Myometrial cell (primary cell): ENCODE results near the gene KIF11. TPM values are rescaled to one million over a fixed set of nuclear protein-coding genes. Genes with fewer than 3 reads are reported as not detected.

Source experiments
- total RNA-seq: library from RNA; depleted of rRNA; stranded (reverse); fragments of >200 nt; gene quantifications from 2 replicates; pipeline ENCODE4 v1.2.3, GENCODE V29; 2015

The KIF11 gene
- total RNA-seq = 22.5 and 25.3 TPM in 2 replicates

DNA sequence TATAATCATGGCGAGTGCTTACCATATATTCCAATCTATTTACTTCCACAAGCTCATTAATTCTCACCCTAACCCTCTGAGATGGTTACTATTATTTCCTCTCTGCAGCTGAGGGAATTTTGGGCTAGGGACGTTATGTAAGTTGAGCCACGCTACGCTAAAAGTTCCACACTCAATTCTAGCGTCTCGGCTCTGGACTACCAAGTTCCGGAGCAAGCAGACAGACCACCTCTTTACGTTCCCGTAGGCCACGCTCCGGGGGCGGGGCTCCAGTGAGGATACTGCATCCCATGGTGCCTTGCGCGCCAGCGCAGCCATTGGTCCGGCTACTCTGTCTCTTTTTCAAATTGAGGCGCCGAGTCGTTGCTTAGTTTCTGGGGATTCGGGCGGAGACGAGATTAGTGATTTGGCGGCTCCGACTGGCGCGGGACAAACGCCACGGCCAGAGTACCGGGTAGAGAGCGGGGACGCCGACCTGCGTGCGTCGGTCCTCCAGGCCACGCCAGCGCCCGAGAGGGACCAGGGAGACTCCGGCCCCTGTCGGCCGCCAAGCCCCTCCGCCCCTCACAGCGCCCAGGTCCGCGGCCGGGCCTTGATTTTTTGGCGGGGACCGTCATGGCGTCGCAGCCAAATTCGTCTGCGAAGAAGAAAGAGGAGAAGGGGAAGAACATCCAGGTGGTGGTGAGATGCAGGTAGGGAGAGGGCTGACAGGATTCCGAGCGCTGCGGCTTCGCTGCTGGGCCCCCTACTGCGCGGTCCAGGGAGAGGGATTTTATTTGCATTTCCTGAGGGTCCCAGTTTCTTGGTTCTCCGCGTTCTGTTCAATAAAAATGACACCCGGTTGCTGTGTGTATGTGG is at the start of gene KIF11:
KIF11 (plus strand) TSS at position 370 of the 858 bp plus-strand sequence; CDS start at position 616, 246 bp downstream.

DNA sequence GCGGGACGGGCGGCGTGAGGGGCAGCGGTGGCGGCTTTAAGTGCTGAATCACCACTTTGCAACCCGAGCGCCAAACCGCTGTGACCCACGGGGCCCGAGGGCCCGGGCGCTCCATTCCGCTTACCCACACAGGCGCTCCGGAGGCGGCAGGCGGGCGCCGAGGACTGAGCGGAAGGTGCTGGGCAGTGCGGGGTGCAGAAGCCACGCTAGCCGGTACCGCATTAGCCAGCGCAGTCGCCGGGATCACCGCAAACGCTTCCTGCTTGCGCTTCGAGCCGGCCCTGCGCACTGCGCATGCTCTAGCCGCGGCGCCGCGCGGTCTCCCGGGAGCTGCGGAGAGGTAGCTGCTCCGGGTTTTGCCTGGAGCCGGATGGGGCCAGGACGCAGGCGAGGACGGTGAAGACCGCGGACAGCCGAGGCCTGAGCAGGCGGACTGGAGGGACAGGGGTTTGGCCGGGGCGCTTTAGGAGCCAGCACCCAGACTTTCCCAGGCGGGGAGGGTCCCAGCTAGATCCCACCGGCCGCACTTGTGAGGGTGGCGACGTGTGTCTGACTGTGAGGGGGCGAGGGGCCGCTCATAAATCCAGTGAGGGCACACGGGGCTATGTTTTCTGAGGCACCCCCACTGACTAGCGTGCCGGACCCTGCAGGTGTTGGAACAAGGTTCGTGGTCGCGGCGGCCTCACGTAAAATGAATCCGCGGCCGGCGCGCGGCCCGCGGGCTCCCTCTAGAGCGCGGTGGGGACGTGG is 19.0 kb upstream of the KIF11 start, which contains the start of gene IDE:
IDE (minus strand) TSS at position 296 of the 750 bp plus-strand sequence; CDS start at position 222, 74 bp downstream.

DNA sequence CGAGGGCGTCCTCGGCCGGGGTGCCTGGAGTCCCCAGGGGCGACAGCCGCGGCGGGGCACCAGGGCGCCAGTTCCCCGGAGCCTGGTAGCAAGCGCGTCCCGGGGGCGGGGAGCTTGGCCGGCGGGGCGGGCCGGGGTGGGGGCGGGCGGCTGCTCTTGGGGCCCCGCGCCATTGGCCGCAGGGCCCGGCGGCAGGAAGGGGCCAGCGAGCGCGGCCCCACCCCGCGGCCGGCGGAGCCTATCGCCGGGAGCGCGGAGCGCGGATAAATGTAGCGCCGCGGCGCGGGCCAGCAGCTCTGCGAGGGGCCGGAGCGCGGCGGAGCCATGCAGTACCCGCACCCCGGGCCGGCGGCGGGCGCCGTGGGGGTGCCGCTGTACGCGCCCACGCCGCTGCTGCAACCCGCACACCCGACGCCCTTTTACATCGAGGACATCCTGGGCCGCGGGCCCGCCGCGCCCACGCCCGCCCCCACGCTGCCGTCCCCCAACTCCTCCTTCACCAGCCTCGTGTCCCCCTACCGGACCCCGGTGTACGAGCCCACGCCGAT is 96.8 kb downstream of the KIF11 start, which contains the start of gene HHEX:
HHEX (plus strand) TSS at position 293 of the 548 bp plus-strand sequence; CDS start at position 325, 32 bp downstream.

Other genes starting within 250 kb of the KIF11 start
- 18.2 and 25.2 TPM in 2 replicates for gene IDE, start 19.0 kb upstream of the KIF11 start, total RNA-seq
- gene HHEX, start 96.8 kb downstream of the KIF11 start, total RNA-seq = 0.86 and 3.9 TPM in 2 replicates